HepG2 (cell line): ENCODE results near the gene PLAGL2. TPM values are rescaled to one million over a fixed set of nuclear protein-coding genes. Genes with fewer than 3 reads are reported as not detected.
A peak's percentile ranks its signal among the peaks of the same experiment; 100 is the strongest.

Experiments
- ATAC-seq: fragments of 200-7000 bp; cut with Tn5 transposase; 3 replicates; pipeline ENCODE4 v1.9.1; 2020; ENCODE audit warnings: mild to moderate bottlenecking, moderate library complexity
- BruUV-seq: library from RNA; stranded (reverse); fragments of 400-500 nt; replicated peaks from 2 replicates; lab custom pipeline; 2021; lab: Mats Ljungman, UMichigan
- CTCF ChIA-PET: fragments of 300-600 bp; formaldehyde crosslinking; extraction: SDS; loops from one replicate; lab custom pipeline; 2021; ENCODE audit warnings: low total read pairs, inconsistent platforms, low intra/inter-chr PET ratio; lab: Yijun Ruan, JAX
- POLR2A ChIA-PET: fragments of 350-600 bp; sonication (Branson Sonifier 250); formaldehyde crosslinking; loops from one replicate; lab custom pipeline; 2020; ENCODE audit warnings: antibody characterized with exemption, inconsistent platforms; lab: Yijun Ruan, JAX
- DNase-seq: peaks from one replicate; pipeline ENCODE4 v3.0.0-alpha.2; 2015; ENCODE audit warnings: low spot score
- FAIRE-seq: peaks from 3 replicates; lab custom pipeline; 2011; peaks lifted over from hg19 to GRCh38; lab: Jason Lieb, UNC
- H2AFZ ChIP-seq: one replicate; pipeline ENCODE4 v1.6.1; 2011; ENCODE audit warnings: low read length, inconsistent platforms
- H3K27ac ChIP-seq: fragments of 300-600 bp; 3 replicates; pipeline ENCODE4 v1.8.0; 2011; ENCODE audit warnings: mixed run types, mild to moderate bottlenecking, mixed read lengths, low read length, inconsistent platforms; ENCODE audit not compliant: insufficient read depth; ENCODE audit errors: extremely low read length
- H3K27me3 ChIP-seq, 2 experiments: fragments of 200-600 bp in 1 of 2; 2 replicates in 1 of 2; 3 replicates in 1 of 2; pipeline versions ENCODE4 v1.6.0 to v1.8.0; 2011; ENCODE audit warnings: low read length in 2 of 2, mild to moderate bottlenecking in 2 of 2, moderate library complexity in 2 of 2, inconsistent platforms in 1 of 2; ENCODE audit not compliant: insufficient read depth in 2 of 2, control insufficient read depth in 1 of 2
- H3K36me3 ChIP-seq, 2 experiments: fragments of 200-600 bp in 1 of 2; replicated peaks in 1 of 2; 2 replicates in 1 of 2; 3 replicates in 1 of 2; pipeline versions ENCODE4 v1.5.1 to v1.8.0; 2011; ENCODE audit warnings: low read length in 2 of 2, inconsistent platforms in 1 of 2; ENCODE audit not compliant: insufficient read depth in 2 of 2, control insufficient read depth in 1 of 2
- H3K4me1 ChIP-seq: 2 replicates; pipeline ENCODE4 v1.5.1; 2012; ENCODE audit warnings: low read length, inconsistent platforms; ENCODE audit not compliant: insufficient read depth
- H3K4me2 ChIP-seq: 2 replicates; pipeline ENCODE4 v1.6.0; 2011; ENCODE audit warnings: low read depth, low read length, inconsistent platforms
- H3K4me3 ChIP-seq, 3 experiments: fragments of 200-600 bp in 1 of 3; sonication (generic), shearing (Covaris generic) in 1 of 3; replicated peaks in 1 of 3; 2 replicates each; pipeline ENCODE4 v1.5.1; 2011 to 2016; ENCODE audit warnings: low read length in 3 of 3, inconsistent platforms in 2 of 3, low read depth in 2 of 3, mild to moderate bottlenecking in 2 of 3, control low read depth in 1 of 3, mixed read lengths in 1 of 3; ENCODE audit not compliant: insufficient read depth in 1 of 3
- H3K79me2 ChIP-seq: one replicate; pipeline ENCODE4 v1.6.1; 2011; ENCODE audit warnings: low read length, inconsistent platforms; ENCODE audit not compliant: insufficient read depth
- H3K9ac ChIP-seq: 2 replicates; pipeline ENCODE4 v1.6.0; 2011; ENCODE audit warnings: mild to moderate bottlenecking, low read depth, low read length, inconsistent platforms; ENCODE audit not compliant: insufficient read depth
- H3K9me3 ChIP-seq: 2 replicates; pipeline ENCODE4 v1.5.1; 2012; ENCODE audit warnings: mild to moderate bottlenecking, low read length
- H4K20me1 ChIP-seq: 2 replicates; pipeline ENCODE4 v1.6.0; 2011; ENCODE audit warnings: inconsistent platforms, mild to moderate bottlenecking, low read length, moderate library complexity; ENCODE audit not compliant: insufficient read depth
- ARID5B ChIP-seq: IDR thresholded peaks from 2 replicates; pipeline ENCODE4 v1.4.0; 2020; ENCODE audit warnings: mild to moderate bottlenecking, missing genetic modification reagents
- CEBPB ChIP-seq: IDR thresholded peaks from 2 replicates; pipeline ENCODE4 v1.6.1; 2011; ENCODE audit warnings: low read depth, low read length, improper control_type of control experiment, borderline replicate concordance
- CENPX ChIP-seq: sonication (generic); formaldehyde crosslinking; IDR thresholded peaks from 2 replicates; pipeline ENCODE4 v1.9.0; 2021; ENCODE audit warnings: mild to moderate bottlenecking, missing genetic modification reagents, moderate library complexity
- ELK4 ChIP-seq: sonication (generic); formaldehyde crosslinking; IDR thresholded peaks from 2 replicates; pipeline ENCODE4 v1.9.0; 2021; ENCODE audit warnings: missing genetic modification reagents, borderline replicate concordance
- MAFK ChIP-seq, 2 experiments: IDR thresholded peaks in 1 of 2; conservative IDR thresholded peaks in 1 of 2; 2 replicates each; pipeline ENCODE4 v1.6.1; 2011; ENCODE audit warnings: improper control_type of control experiment in 2 of 2, low read length in 2 of 2
- NCOA5 ChIP-seq: sonication (generic); formaldehyde crosslinking; IDR thresholded peaks from 2 replicates; pipeline ENCODE4 v1.4.0; 2020; ENCODE audit warnings: missing genetic modification reagents
- YEATS4 ChIP-seq: sonication (generic); formaldehyde crosslinking; IDR thresholded peaks from 2 replicates; pipeline ENCODE4 v1.4.0; 2020; ENCODE audit warnings: missing genetic modification reagents, borderline replicate concordance
- ZFP82 ChIP-seq: sonication (generic); formaldehyde crosslinking; IDR thresholded peaks from 2 replicates; pipeline ENCODE4 v1.5.1; 2020; ENCODE audit warnings: mild to moderate bottlenecking, missing genetic modification reagents, borderline replicate concordance
- ZFP91 ChIP-seq: sonication (generic); formaldehyde crosslinking; IDR thresholded peaks from 2 replicates; pipeline ENCODE4 v1.9.0; 2022; ENCODE audit warnings: missing genetic modification reagents, mild to moderate bottlenecking, borderline replicate concordance
- ZNF121 ChIP-seq: sonication (generic); formaldehyde crosslinking; IDR thresholded peaks from 2 replicates; pipeline ENCODE4 v1.5.0; 2020; ENCODE audit warnings: mild to moderate bottlenecking, missing genetic modification reagents
- ZXDC ChIP-seq: sonication (generic); formaldehyde crosslinking; IDR thresholded peaks from 2 replicates; pipeline ENCODE4 v1.5.0; 2020; ENCODE audit warnings: mild to moderate bottlenecking, missing genetic modification reagents
- WGBS: methylation state at CpG from one replicate; pipeline ENCODE4 v1.1.6; 2017; ENCODE audit warnings: low lambda C conversion rate; 5-methylcytosine and 5-hydroxymethylcytosine counted together
- in situ Hi-C: cut with HindIII; loops from 2 replicates; pipeline ENCODE4 v1.10.0; 2017; ENCODE audit warnings: low pct_unique_long_range_greater_than_20kb; ENCODE audit not compliant: extremely low pct_ligation_motif_present
- intact Hi-C: fragments of 100-400 bp; cut with micrococcal nuclease; formaldehyde crosslinking; loops from one replicate; pipeline ENCODE4 v1.10.0; 2022; ENCODE audit not compliant: unreplicated experiment
- polyA plus RNA-seq, 8 experiments: library from polyadenylated mRNA; depleted of rRNA in 3 of 8; stranded (reverse) in 7 of 8; unstranded in 1 of 8; fragments of >200 nt; fragmentation: Illumina TruSeq in 4 of 8; extraction: Trizol in 4 of 8; gene quantifications; 2 replicates each; pipeline versions ENCODE4 v1.2.1 to v1.2.3, GENCODE V29; 2011 to 2016; ENCODE audit warnings: low read depth in 4 of 8, missing spikeins in 1 of 8, mixed read lengths in 1 of 8; ENCODE audit not compliant: insufficient read depth in 1 of 8
- total RNA-seq, 5 experiments: library from RNA; depleted of rRNA; stranded (reverse); fragments of >200 nt; fragmentation: Illumina TruSeq; extraction: Trizol; gene quantifications; 2 replicates each; pipeline ENCODE4 v1.2.3, GENCODE V29; 2016; ENCODE audit warnings: low read depth in 1 of 5

Gene PLAGL2
- total and polyA plus RNA-seq, 2 of the 13 experiments (the other 11 are each of a cell fraction or from before 2014, with no cell fraction given): 15.2 to 15.3 TPM

- no peak for TF ChIP-seq ELK4 (CRISPR knock-in tag)
- TF ChIP-seq ARID5B (CRISPR knock-in tag): 0 out of 2 replicates have a peak, but pooled peaks have one; percentile 10
- no peak for TF ChIP-seq CEBPB
Measured at GRCh38 chr20:32240205-32240604, 32.7 kb upstream of the PLAGL2 start (continued).

GRCh38 chr20:32238483-32239425, 31.2 kb upstream of the PLAGL2 start:
- no peak overlapping the region for H3K9ac ChIP-seq
- intact Hi-C loops (no loop called here), in situ Hi-C loops (no loop called here)
- no peak overlapping the region for H3K4me2 ChIP-seq
- CTCF ChIA-PET: no interaction called here
- 94% methylated on average over 9 of the region's 9 CpGs for WGBS
- no peak for FAIRE-seq
- no peaks in the 10 kb centered on the region for H3K79me2 ChIP-seq
- H4K20me1 ChIP-seq: no peaks in the 10 kb centered on the region
- ATAC-seq: no peak
- peaks cover 4 to 16% of the 10 kb centered on the region in 2 experiments; a peak in 4 of 5 replicates for H3K36me3 ChIP-seq
- H3K4me3 ChIP-seq: no peak overlapping the region
- POLR2A ChIA-PET: no interaction called here
- H2AFZ ChIP-seq: no peak overlapping the region
- BruUV-seq: no TSS peak
- no peak for DNase-seq
- no peak overlapping the region for H3K27ac ChIP-seq
- no peaks in the 10 kb centered on the region for H3K27me3 ChIP-seq
- H3K9me3 ChIP-seq: no peaks in the 10 kb centered on the region
- peaks cover 39% of the 10 kb centered on the region for H3K4me1 ChIP-seq
- TF ChIP-seq NCOA5 (CRISPR knock-in tag) (no peak), ZNF121 (0 out of 2 replicates have a peak, but pooled peaks have one; percentile 8), ZFP82 (CRISPR knock-in tag) (no peak), YEATS4 (CRISPR knock-in tag) (no peak), MAFK (conservative IDR thresholded peaks at IDR 0.05 in 1 of 2, IDR thresholded peaks at IDR 0.05 in 1 of 2; ENCODE audit: low read length in 2 of 2) (peak; percentile 18 to 41; a peak in 1 of 4 replicates), ZFP91 (CRISPR knock-in tag) (no peak), ZXDC (CRISPR knock-in tag) (no peak), CENPX (no peak)
